ENCODE results near the gene CHRNA4. TPM values are rescaled to one million over a fixed set of nuclear protein-coding genes. Genes with fewer than 3 reads are reported as not detected.

The CHRNA4 gene
- total RNA-seq, 1 donor from 2014 or later: not detected

GRCh38 chr20:63376283-63377250 lies 15.4 kb upstream of the CHRNA4 start:
- no peak overlapping the region for H3K4me3 ChIP-seq (ENCODE audit: low read depth, low read length)
- no peak for DNase-seq (ENCODE audit: low read depth)
- TF ChIP-seq CTCF (conservative IDR thresholded peaks at IDR 0.05; ENCODE audit: low read depth, low read length): no peak

- no peak overlapping the region for H3K4me3 ChIP-seq (ENCODE audit: low read depth, low read length)
- no peak for TF ChIP-seq CTCF (conservative IDR thresholded peaks at IDR 0.05; ENCODE audit: low read depth, low read length)
- no peak for DNase-seq (ENCODE audit: low read depth)
Measured at GRCh38 chr20:63375438-63375837, 14.3 kb upstream of the CHRNA4 start.

- no peak overlapping the region for H3K4me3 ChIP-seq (ENCODE audit: low read depth, low read length)
- DNase-seq (ENCODE audit: low read depth): no peak
- no peak for TF ChIP-seq CTCF (conservative IDR thresholded peaks at IDR 0.05; ENCODE audit: low read depth, low read length)
Measured at GRCh38 chr20:63374504-63374903, 13.4 kb upstream of the CHRNA4 start.

- no peak for DNase-seq (ENCODE audit: low read depth)
- TF ChIP-seq CTCF (conservative IDR thresholded peaks at IDR 0.05; ENCODE audit: low read depth, low read length): no peak
- no peak overlapping the region for H3K4me3 ChIP-seq (ENCODE audit: low read depth, low read length)
Measured at GRCh38 chr20:63373996-63374395, 12.8 kb upstream of the CHRNA4 start.

- H3K4me3 ChIP-seq (ENCODE audit: low read depth, low read length): no peak overlapping the region
- DNase-seq (ENCODE audit: low read depth): no peak
- TF ChIP-seq CTCF (conservative IDR thresholded peaks at IDR 0.05; ENCODE audit: low read depth, low read length): no peak
Measured at GRCh38 chr20:63372971-63373885, 12.1 kb upstream of the CHRNA4 start.

GRCh38 chr20:63371291-63371865 lies 10.2 kb upstream of the CHRNA4 start:
- TF ChIP-seq CTCF (conservative IDR thresholded peaks at IDR 0.05; ENCODE audit: low read depth, low read length): no peak
- no peak for DNase-seq (ENCODE audit: low read depth)

More at GRCh38 chr20:63371291-63371865, 10.2 kb upstream of the CHRNA4 start:
- H3K4me3 ChIP-seq (ENCODE audit: low read depth, low read length): no peak overlapping the region
